HepG2 (cell line): ENCODE results near the gene CD248. TPM values are rescaled to one million over a fixed set of nuclear protein-coding genes. Genes with fewer than 3 reads are reported as not detected.

Source experiments
- GLMP ChIP-seq: sonication (generic); formaldehyde crosslinking; IDR thresholded peaks from 2 replicates; pipeline ENCODE4 v1.9.0; 2021; ENCODE audit warnings: missing genetic modification reagents, mild to moderate bottlenecking, borderline replicate concordance
- JUNB ChIP-seq: sonication (generic); formaldehyde crosslinking; IDR thresholded peaks from 2 replicates; pipeline ENCODE4 v1.8.0; 2022; ENCODE audit warnings: missing genetic modification reagents, mild to moderate bottlenecking, borderline replicate concordance
- POGK ChIP-seq: sonication (generic); formaldehyde crosslinking; conservative IDR thresholded peaks from 2 replicates; pipeline ENCODE4 v1.8.0; 2022; ENCODE audit warnings: mild to moderate bottlenecking, moderate library complexity, missing genetic modification reagents
- SRSF4 ChIP-seq: fragments of 200-400 bp; formaldehyde crosslinking; IDR thresholded peaks from one replicate; pipeline ENCODE4 v1.6.1; 2018; ENCODE audit warnings: mild to moderate bottlenecking, low read depth, low read length, moderate library complexity; ENCODE audit not compliant: poor library complexity, severe bottlenecking
- SRSF9 ChIP-seq: fragments of 200-400 bp; formaldehyde crosslinking; IDR thresholded peaks from 2 replicates; pipeline ENCODE4 v1.6.1; 2018; ENCODE audit warnings: borderline replicate concordance, mild to moderate bottlenecking, low read depth, low read length; ENCODE audit not compliant: insufficient read depth, poor library complexity, severe bottlenecking
- SUZ12 ChIP-seq: fragments of 150-350 bp; IDR thresholded peaks from 2 replicates; pipeline ENCODE4 v1.6.1; 2014; ENCODE audit warnings: low read depth, low read length
- TBL1XR1 ChIP-seq: fragments of 150-350 bp; IDR thresholded peaks from 2 replicates; pipeline ENCODE4 v1.6.1; 2014; ENCODE audit warnings: borderline replicate concordance, low read length; ENCODE audit not compliant: partially characterized antibody
- TP53 ChIP-seq: sonication (generic); formaldehyde crosslinking; conservative IDR thresholded peaks from 2 replicates; pipeline ENCODE4 v1.4.0; 2020; ENCODE audit warnings: missing genetic modification reagents
- ZFP90 ChIP-seq: sonication (generic); formaldehyde crosslinking; IDR thresholded peaks from 2 replicates; pipeline ENCODE4 v1.8.0; 2022; ENCODE audit warnings: missing genetic modification reagents, mild to moderate bottlenecking, inconsistent platforms, borderline replicate concordance
- ZNF407 ChIP-seq: sonication (generic); formaldehyde crosslinking; IDR thresholded peaks from one replicate; pipeline ENCODE4 v1.5.1; 2020; ENCODE audit warnings: mild to moderate bottlenecking, missing genetic modification reagents; ENCODE audit errors: not compliant biosample characterization
- ZNF7 ChIP-seq: IDR thresholded peaks from 2 replicates; pipeline ENCODE4 v1.6.1; 2016; ENCODE audit warnings: missing biosample characterization, missing genetic modification reagents
- ZNF770 ChIP-seq: sonication (generic); formaldehyde crosslinking; IDR thresholded peaks from 2 replicates; pipeline ENCODE4 v1.5.0; 2020; ENCODE audit warnings: mild to moderate bottlenecking, missing genetic modification reagents
- polyA plus RNA-seq, 8 experiments: library from polyadenylated mRNA; depleted of rRNA in 3 of 8; stranded (reverse) in 7 of 8; unstranded in 1 of 8; fragments of >200 nt; fragmentation: Illumina TruSeq in 4 of 8; extraction: Trizol in 4 of 8; gene quantifications; 2 replicates each; pipeline versions ENCODE4 v1.2.1 to v1.2.3, GENCODE V29; 2011 to 2016; ENCODE audit warnings: low read depth in 4 of 8, missing spikeins in 1 of 8, mixed read lengths in 1 of 8; ENCODE audit not compliant: insufficient read depth in 1 of 8
- total RNA-seq, 5 experiments: library from RNA; depleted of rRNA; stranded (reverse); fragments of >200 nt; fragmentation: Illumina TruSeq; extraction: Trizol; gene quantifications; 2 replicates each; pipeline ENCODE4 v1.2.3, GENCODE V29; 2016; ENCODE audit warnings: low read depth in 1 of 5

The CD248 gene
- total and polyA plus RNA-seq, 2 of the 13 experiments (the other 11 are each of a cell fraction or from before 2014, with no cell fraction given) = 0.25 to 0.35 TPM

- TF ChIP-seq ZNF407 (CRISPR knock-in tag) (no peak), TBL1XR1 (peak; percentile 52), ZFP90 (no peak), SRSF4 (no peak), TP53 (no peak), GLMP (CRISPR knock-in tag) (no peak), SUZ12 (no peak), ZNF7 (CRISPR knock-in tag) (no peak), ZNF770 (no peak), JUNB (no peak), POGK (CRISPR knock-in tag) (peak; percentile 73; the same call in 1 of the 2 replicates), SRSF9 (no peak)
Measured at GRCh38 chr11:66282468-66283455, 34.1 kb downstream of the CD248 start (continued).
